HUDEP-2 (cell line): ENCODE measurements around the gene CACNA1H.

Experiments
- DNase-seq, 76 experiments: peaks; one replicate each; lab custom pipeline; 2025; ENCODE audit not compliant: unreplicated experiment in 76 of 76; lab: John Stamatoyannopoulos, UW

CACNA1H gene

DNA sequence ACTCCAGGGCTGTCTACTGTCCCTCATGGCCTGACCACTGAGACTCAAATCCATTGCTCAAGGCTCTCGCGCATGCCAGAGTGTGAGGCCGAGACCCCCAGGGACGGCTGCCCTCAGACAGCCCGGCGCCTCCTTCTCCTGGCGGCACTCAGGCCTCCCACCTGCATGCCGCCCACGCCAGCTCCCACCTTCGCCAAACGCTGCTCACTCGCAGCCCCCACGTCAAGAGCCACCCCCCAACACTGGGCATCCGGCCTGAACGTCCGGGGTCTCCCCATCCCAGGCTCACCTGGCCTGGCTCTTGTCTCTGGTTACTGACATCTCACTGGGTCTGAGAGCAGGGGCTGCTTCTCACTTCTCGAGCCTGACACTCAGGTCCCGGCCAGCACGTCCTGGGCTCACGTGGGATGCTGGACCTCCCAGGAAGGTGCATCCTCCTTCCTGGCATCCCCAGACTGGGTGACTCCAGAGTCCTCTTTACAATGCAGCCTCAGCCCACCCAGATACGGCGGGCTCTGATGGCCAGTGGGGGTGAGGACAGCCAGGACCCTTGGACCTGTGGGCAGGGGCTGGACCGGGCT, 12.2 kb upstream of the CACNA1H start:
- no peak for DNase-seq

- DNase-seq: no peak
These were observed 11.7 kb upstream of the CACNA1H start for GRCh38 chr16:1141191-1141590.

- DNase-seq: no peak
These were observed 11.2 kb upstream of the CACNA1H start for GRCh38 chr16:1141716-1142115.

- DNase-seq: no peak
These were observed 10.0 kb upstream of the CACNA1H start for GRCh38 chr16:1142911-1143310.

DNA sequence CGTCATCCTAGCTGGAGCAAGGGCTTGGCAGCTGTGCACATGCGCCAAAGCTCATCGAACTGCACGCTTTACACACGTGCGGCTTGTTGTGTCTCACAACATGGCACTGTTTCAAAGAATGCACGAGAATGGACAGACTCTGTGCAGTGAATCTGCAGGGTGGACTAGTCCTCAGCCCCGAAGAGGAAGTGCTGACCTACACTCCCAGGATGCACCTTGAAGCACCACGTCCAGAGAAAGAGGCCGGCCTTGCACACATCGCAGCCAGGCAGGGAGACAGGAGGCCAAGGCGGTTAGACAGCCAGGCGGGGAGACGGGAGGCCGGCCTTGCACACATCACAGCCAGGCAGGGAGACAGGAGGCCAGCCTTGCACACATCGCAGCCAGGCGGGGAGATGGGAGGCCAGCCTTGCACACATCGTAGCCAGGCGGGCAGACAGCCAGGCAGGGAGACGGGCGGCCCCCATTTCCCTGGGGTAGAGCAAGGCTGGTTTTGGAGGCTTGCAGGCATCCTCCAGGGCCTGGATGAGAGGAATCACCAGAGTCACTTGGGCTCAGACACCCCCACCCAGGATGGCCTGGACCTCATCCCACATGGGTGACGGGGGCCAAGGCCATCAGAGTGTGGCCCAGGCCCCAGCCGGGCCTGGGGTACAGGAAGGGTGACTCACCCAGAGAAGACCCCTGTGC, 9.0 kb upstream of the CACNA1H start:
- DNase-seq: no peak

GRCh38 chr16:1144476-1145382, 8.2 kb upstream of the CACNA1H start:
- DNase-seq: no peak

- DNase-seq: no peak
These were observed 7.4 kb upstream of the CACNA1H start for GRCh38 chr16:1145383-1146100.

- no peak for DNase-seq
These were observed 6.5 kb upstream of the CACNA1H start for GRCh38 chr16:1146409-1146808.

GRCh38 chr16:1147027-1147426, 5.9 kb upstream of the CACNA1H start:
- DNase-seq: no peak

DNA sequence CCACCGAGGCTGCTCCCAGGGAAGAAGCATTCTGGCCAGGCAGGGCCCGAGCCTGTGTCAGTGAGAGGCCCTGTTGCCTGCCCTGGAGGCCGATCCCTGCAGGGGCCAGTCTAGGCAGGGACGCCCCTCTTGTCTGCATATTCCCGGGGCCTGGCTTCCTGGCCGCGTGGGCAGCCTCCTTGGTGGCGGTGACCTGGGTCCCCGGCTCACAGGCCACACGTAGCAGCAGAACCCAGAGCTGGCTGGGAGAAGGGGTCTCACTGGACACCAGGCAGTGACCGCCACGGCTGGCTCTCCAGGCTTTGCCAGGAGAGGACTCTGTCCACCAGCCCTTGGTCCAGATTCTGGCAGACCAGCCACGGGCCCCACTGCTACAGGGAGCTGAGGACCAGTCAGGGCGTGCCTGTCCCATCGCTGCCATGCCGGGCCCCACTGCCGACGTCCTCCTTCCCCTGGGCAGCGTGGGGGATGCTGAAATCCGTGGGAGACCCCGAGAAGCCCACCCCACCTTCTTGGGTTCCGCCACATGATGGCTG, 3.7 kb upstream of the CACNA1H start:
- no peak for DNase-seq

DNA sequence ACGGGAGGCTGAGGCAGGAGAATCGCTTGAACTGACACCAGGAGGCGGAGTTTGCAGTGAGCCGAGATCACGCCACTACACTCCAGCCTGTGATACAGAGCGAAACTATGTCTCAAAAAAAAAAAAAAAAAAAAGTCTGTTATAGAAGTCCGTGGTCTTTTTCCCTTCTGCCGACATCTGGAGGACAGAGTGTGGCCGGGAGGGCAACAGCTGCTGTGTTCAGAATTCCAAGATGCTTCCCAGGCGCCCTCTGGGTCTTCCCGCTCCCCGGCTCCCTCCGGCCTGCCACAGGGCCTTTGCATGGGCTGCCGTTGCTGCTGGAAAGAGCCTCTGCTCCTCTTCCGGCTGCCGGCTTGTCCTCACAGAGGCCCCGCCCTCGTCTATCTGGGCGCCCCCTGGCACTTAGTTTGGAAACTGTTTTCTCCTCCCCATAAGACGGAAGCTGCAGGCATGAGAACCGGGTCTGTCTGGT, 2.4 kb upstream of the CACNA1H start:
- DNase-seq: peak in 34 of 76 experiments; percentile 3 to 51 (median 24)

- no peak for DNase-seq
These were observed 1.3 kb upstream of the CACNA1H start for GRCh38 chr16:1151424-1152122.

DNA sequence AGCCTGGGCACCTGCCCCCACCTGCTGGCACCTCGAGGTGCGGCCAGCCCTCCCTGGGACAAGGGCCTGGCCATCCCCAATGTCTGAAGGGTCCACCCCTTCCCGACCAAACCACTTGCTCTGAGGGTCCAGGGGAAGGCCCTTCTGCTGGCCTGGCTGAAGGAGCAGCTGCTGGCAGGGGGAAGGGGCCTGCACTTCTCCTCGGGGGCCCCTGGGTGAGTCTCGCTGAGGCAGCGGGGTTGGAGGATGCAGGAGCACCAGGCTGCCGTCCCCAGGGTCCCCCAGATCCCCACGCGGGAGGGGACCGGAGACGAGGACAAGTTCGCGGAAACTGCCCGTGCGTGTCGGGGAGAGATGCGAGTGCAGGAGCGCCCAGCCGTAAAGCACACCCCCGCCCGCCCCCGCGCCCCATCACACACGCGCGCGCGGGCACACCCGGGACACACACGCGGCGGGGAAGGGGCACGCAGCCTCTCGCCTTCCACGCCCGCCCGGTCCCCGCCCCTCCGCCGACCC, 725 bp upstream of the CACNA1H start:
- DNase-seq: peak in 2 of 76 experiments; percentile 7 to 9

- DNase-seq: no peak
These were observed 714 bp downstream of the CACNA1H start for GRCh38 chr16:1153480-1154160.

DNA sequence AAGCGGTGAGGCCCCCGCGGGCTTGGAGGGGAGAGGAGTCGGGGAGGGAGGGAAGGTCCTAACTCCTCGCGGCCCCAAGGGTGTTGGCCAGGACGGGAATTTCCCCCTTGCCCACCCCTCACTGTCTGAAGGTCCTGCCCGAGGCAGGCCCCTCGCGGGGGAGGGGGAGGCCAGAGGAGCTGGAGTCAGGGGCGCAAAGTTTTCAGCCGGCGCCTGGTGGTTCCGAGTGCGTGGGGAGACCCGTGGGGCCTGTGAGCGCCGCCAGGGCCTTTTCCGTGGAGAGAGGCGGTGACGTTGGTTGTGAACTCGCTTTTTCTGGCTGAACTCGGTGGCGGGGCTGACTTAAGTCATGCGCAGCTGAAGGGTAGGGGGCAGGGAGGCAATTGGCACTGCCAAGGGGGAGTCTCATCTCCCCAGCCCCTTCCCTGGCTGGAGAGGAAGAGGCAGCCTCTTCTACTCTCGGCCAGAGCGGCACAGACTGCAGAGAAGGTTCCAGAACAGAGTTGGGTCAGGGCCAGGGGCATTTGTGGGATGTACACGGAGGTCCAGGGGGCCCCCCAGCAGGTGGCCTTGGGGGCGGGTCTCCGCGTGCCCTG, 1.5 kb downstream of the CACNA1H start:
- DNase-seq: no peak

DNA sequence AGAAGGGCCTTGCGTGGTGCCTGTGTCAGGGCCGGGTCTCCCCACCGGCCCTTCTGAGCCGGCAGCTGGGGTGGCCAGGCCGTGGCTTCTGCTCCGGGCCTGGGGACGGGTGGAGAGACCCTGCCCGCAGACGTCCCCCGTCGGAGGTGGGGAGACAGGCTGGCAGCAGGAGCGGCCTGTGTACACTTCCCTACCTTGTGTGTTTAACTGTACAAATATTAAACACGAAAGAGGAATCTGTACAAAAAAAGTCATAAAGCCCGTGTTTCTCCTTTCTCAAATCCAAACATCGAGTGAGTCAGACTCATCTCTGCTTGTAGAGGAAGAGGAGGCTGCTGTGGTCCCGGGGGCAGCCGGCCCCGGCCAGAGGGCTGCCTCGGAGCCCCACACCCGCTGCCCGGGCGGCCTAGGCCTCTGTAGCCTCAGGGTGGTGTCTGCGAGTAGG, 2.0 kb downstream of the CACNA1H start:
- no peak for DNase-seq

DNA sequence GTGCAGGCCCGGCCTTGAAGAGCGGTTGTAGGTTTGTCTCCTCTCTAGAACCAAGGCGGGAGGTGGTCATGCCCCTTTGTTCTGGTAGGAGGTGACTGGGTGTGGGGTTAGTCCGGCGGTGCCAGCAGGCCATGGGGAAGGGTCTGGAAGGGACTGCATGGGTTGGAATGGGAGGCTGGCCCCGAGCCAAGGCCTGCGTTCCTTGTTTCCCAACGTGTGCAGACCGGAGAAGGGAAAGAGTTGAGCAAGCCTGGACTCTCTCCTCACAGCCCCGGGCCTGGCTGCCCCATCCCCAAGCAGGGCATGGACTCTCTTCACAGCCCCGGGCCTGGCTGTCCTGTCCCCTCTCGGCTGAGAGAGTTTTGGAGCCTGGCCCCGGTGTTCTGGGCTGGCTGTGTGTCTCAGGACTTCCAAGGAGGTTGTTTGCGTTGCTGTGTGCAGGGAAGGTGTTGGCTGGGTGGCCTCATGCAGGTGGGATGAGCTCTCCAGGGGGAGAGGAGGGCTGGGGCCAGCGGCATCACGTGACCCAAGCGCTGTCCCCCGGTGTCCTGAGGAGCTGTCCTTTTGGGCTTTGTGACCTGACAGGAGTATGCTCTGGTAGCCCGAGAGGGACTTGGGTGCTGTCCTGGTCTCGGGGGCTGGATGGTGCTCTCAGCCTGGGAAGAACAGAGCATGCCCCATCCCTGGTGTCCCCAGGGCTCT, 2.6 kb downstream of the CACNA1H start:
- DNase-seq: no peak
